DMS 273 (cell line): Measurements from ENCODE around the gene CHD3.

ENCODE experiments used
- DNase-seq: peaks from one replicate; lab custom pipeline; 2025; ENCODE audit not compliant: unreplicated experiment; lab: John Stamatoyannopoulos, UW

CHD3 gene

GRCh38 chr17:7888184-7888920 is at the start of gene CHD3:
TSS of gene CHD3 (plus strand) at chr17:7888789. CDS start at chr17:7889001, 212 bp downstream.
- DNase-seq = peak; percentile 56

GRCh38 chr17:7839190-7839875 is 49.3 kb upstream of the CHD3 start:
- peak; percentile 21 for DNase-seq

GRCh38 chr17:7839876-7840261 is 48.7 kb upstream of the CHD3 start:
- peak; percentile 72 for DNase-seq

GRCh38 chr17:7840441-7840840 is 48.1 kb upstream of the CHD3 start:
- DNase-seq = no peak

GRCh38 chr17:7840875-7841274 is 47.7 kb upstream of the CHD3 start:
- DNase-seq = no peak

GRCh38 chr17:7841396-7841914 is 47.1 kb upstream of the CHD3 start:
- DNase-seq = peak; percentile 87

GRCh38 chr17:7841915-7842379 is 46.6 kb upstream of the CHD3 start:
- DNase-seq = peak; percentile 93

GRCh38 chr17:7842380-7843256 is 46.0 kb upstream of the CHD3 start:
- peak; percentile 77 for DNase-seq

- no peak for DNase-seq
These were observed 45.4 kb upstream of the CHD3 start for GRCh38 chr17:7843257-7843535.

GRCh38 chr17:7843536-7844291 is 44.9 kb upstream of the CHD3 start:
- peak; percentile 91 for DNase-seq

GRCh38 chr17:7844292-7845154 is 44.1 kb upstream of the CHD3 start:
- DNase-seq = peak; percentile 94

- DNase-seq = no peak
These were observed 43.1 kb upstream of the CHD3 start for GRCh38 chr17:7845359-7846062.

GRCh38 chr17:7846063-7846735 is 42.4 kb upstream of the CHD3 start:
- no peak for DNase-seq

- no peak for DNase-seq
These were observed 41.6 kb upstream of the CHD3 start for GRCh38 chr17:7846765-7847661.

GRCh38 chr17:7848131-7848579 is 40.4 kb upstream of the CHD3 start:
- no peak for DNase-seq

GRCh38 chr17:7848739-7849129 is 39.9 kb upstream of the CHD3 start:
- no peak for DNase-seq

GRCh38 chr17:7849130-7849750 is 39.3 kb upstream of the CHD3 start:
- no peak for DNase-seq
